H1 (cell line): ENCODE measurements around the gene ADGRL3. TPM values are rescaled to one million over a fixed set of nuclear protein-coding genes. Genes with fewer than 3 reads are reported as not detected.
A peak's percentile ranks its signal among the peaks of the same experiment; 100 is the strongest.

Source experiments
- CTCF ChIA-PET: fragments of 300-600 bp; sonication (Branson Sonifier 250); formaldehyde crosslinking; loops from one replicate; lab custom pipeline; 2021; ENCODE audit not compliant: partially characterized antibody; lab: Charles Lee
- POLR2A ChIA-PET: fragments of 300-600 bp; sonication (Branson Sonifier 250); formaldehyde crosslinking; loops from one replicate; lab custom pipeline; 2021; ENCODE audit warnings: inconsistent platforms; ENCODE audit not compliant: partially characterized antibody; lab: Charles Lee
- DNase-seq, 2 experiments: peaks; one replicate each; pipeline versions ENCODE4 v3.0.0 to v3.0.0-alpha.2; 2010 to 2022; ENCODE audit warnings: low spot score in 2 of 2, low read depth in 1 of 2, mixed read lengths in 1 of 2
- FAIRE-seq: peaks from 2 replicates; lab custom pipeline; 2011; peaks lifted over from hg19 to GRCh38; lab: Jason Lieb, UNC
- H2AFZ ChIP-seq: 2 replicates; pipeline ENCODE4 v1.8.1; 2012; ENCODE audit warnings: low read length, inconsistent platforms
- H2AK5ac ChIP-seq: 2 replicates; pipeline ENCODE4 v1.6.1; 2013; ENCODE audit warnings: low read depth, low read length
- H2BK120ac ChIP-seq: replicated peaks from 2 replicates; pipeline ENCODE3; 2013; ENCODE audit warnings: low read depth, low read length, inconsistent platforms
- H2BK12ac ChIP-seq: 2 replicates; pipeline ENCODE4 v1.6.1; 2013; ENCODE audit warnings: low read depth, low read length
- H2BK15ac ChIP-seq: 2 replicates; pipeline ENCODE4 v1.6.1; 2013; ENCODE audit warnings: low read length
- H2BK20ac ChIP-seq: 2 replicates; pipeline ENCODE4 v1.6.1; 2013; ENCODE audit warnings: low read length
- H2BK5ac ChIP-seq: 2 replicates; pipeline ENCODE4 v1.6.1; 2013; ENCODE audit warnings: low read depth, low read length
- H3K14ac ChIP-seq: 2 replicates; pipeline ENCODE4 v1.6.1; 2013; ENCODE audit warnings: inconsistent platforms; ENCODE audit not compliant: insufficient read length
- H3K18ac ChIP-seq: 2 replicates; pipeline ENCODE4 v1.6.1; 2013; ENCODE audit warnings: low read length; ENCODE audit errors: extremely low read depth
- H3K23ac ChIP-seq: 2 replicates; pipeline ENCODE4 v1.6.1; 2013; ENCODE audit warnings: inconsistent platforms; ENCODE audit not compliant: insufficient read length
- H3K23me2 ChIP-seq: 2 replicates; pipeline ENCODE4 v1.6.1; 2013; ENCODE audit warnings: low read depth, low read length
- H3K27ac ChIP-seq: 2 replicates; pipeline ENCODE4 v1.6.1; 2011; ENCODE audit warnings: low read depth, low read length, inconsistent platforms
- H3K27me3 ChIP-seq, 4 experiments: replicated peaks in 1 of 4; 1 replicate in 1 of 4; 2 replicates in 3 of 4; pipeline versions ENCODE4 v1.6.1 to v1.8.1; 2011 to 2013; ENCODE audit warnings: low read length in 3 of 4, mild to moderate bottlenecking in 3 of 4, inconsistent platforms in 2 of 4, mixed read lengths in 2 of 4, moderate library complexity in 1 of 4; ENCODE audit not compliant: control insufficient read depth in 3 of 4, insufficient read depth in 3 of 4; ENCODE audit errors: extremely low read depth in 1 of 4
- H3K36me3 ChIP-seq, 4 experiments: 2 replicates each; pipeline versions ENCODE4 v1.6.1 to v1.8.1; 2011 to 2013; ENCODE audit warnings: mild to moderate bottlenecking in 4 of 4, low read length in 3 of 4, moderate library complexity in 2 of 4, control low read depth in 1 of 4, inconsistent platforms in 1 of 4; ENCODE audit not compliant: insufficient read depth in 4 of 4, control insufficient read depth in 2 of 4
- H3K4ac ChIP-seq: replicated peaks from 2 replicates; pipeline ENCODE3; 2013; ENCODE audit warnings: low read length, low read depth, mixed read lengths, inconsistent platforms; ENCODE audit not compliant: insufficient read length
- H3K4me1 ChIP-seq, 4 experiments: replicated peaks in 1 of 4; 1 replicate in 1 of 4; 2 replicates in 3 of 4; pipeline versions ENCODE4 v1.6.1 to v1.8.1; 2011 to 2013; ENCODE audit warnings: low read length in 3 of 4, inconsistent platforms in 2 of 4, mixed read lengths in 1 of 4; ENCODE audit not compliant: insufficient read depth in 4 of 4, control insufficient read depth in 3 of 4
- H3K4me2 ChIP-seq, 2 experiments: 2 replicates each; pipeline versions ENCODE4 v1.6.1 to v1.8.1; 2011 to 2013; ENCODE audit warnings: low read depth in 2 of 2, low read length in 2 of 2, control low read depth in 1 of 2, inconsistent platforms in 1 of 2, mild to moderate bottlenecking in 1 of 2; ENCODE audit not compliant: insufficient read depth in 1 of 2
- H3K4me3 ChIP-seq, 4 experiments: fragments of 200-600, 300-600 bp in 1 of 4; sonication (generic), shearing (Covaris generic), sonication (Bioruptor Twin) in 1 of 4; 2 replicates each; pipeline versions ENCODE4 v1.5.1 to v1.8.1; 2011 to 2016; ENCODE audit warnings: low read length in 4 of 4, low read depth in 3 of 4, control low read depth in 2 of 4, inconsistent platforms in 2 of 4, mild to moderate bottlenecking in 2 of 4, mixed read lengths in 1 of 4, moderate library complexity in 1 of 4; ENCODE audit not compliant: insufficient read depth in 2 of 4; ENCODE audit errors: extremely low read depth in 1 of 4
- H3K56ac ChIP-seq: replicated peaks from 2 replicates; pipeline ENCODE3; 2013; ENCODE audit warnings: low read depth, mild to moderate bottlenecking, mixed read lengths, low read length, inconsistent platforms; ENCODE audit not compliant: insufficient read length
- H3K79me1 ChIP-seq: 2 replicates; pipeline ENCODE4 v1.6.1; 2013; ENCODE audit warnings: low read depth, low read length, control low read depth
- H3K79me2 ChIP-seq, 2 experiments: 2 replicates each; pipeline versions ENCODE4 v1.6.1 to v1.8.1; 2012 to 2013; ENCODE audit warnings: low read length in 2 of 2, mild to moderate bottlenecking in 2 of 2, inconsistent platforms in 1 of 2; ENCODE audit not compliant: insufficient read depth in 2 of 2, control insufficient read depth in 1 of 2
- H3K9ac ChIP-seq, 4 experiments: replicated peaks in 1 of 4; 1 replicate in 1 of 4; 2 replicates in 3 of 4; pipeline versions ENCODE4 v1.6.1 to v1.8.1; 2011 to 2013; ENCODE audit warnings: low read depth in 3 of 4, low read length in 3 of 4, control low read depth in 2 of 4, mild to moderate bottlenecking in 2 of 4, moderate library complexity in 2 of 4, inconsistent platforms in 1 of 4; ENCODE audit errors: extremely low read depth in 1 of 4
- H3K9me3 ChIP-seq, 2 experiments: 2 replicates each; pipeline versions ENCODE4 v1.6.1 to v1.8.1; 2012 to 2013; ENCODE audit warnings: mild to moderate bottlenecking in 2 of 2, moderate library complexity in 2 of 2, control low read depth in 1 of 2, inconsistent platforms in 1 of 2, low read depth in 1 of 2, low read length in 1 of 2, mixed read lengths in 1 of 2; ENCODE audit not compliant: insufficient read depth in 2 of 2
- H4K20me1 ChIP-seq, 2 experiments: replicated peaks in 1 of 2; 2 replicates each; pipeline versions ENCODE3 to v1.8.1; 2011 to 2013; ENCODE audit warnings: inconsistent platforms in 2 of 2, low read length in 2 of 2, mild to moderate bottlenecking in 1 of 2; ENCODE audit not compliant: insufficient read depth in 2 of 2, control insufficient read depth in 1 of 2
- H4K5ac ChIP-seq: 2 replicates; pipeline ENCODE4 v1.6.1; 2013; ENCODE audit warnings: low read length, low read depth, mixed read lengths, inconsistent platforms; ENCODE audit not compliant: insufficient read length
- H4K8ac ChIP-seq: 2 replicates; pipeline ENCODE4 v1.8.0; 2013; ENCODE audit warnings: mild to moderate bottlenecking, moderate library complexity, low read length, inconsistent platforms; ENCODE audit not compliant: insufficient read depth; ENCODE audit errors: extremely low read depth
- H4K91ac ChIP-seq: replicated peaks from 2 replicates; pipeline ENCODE3; 2013; ENCODE audit warnings: low read length, mixed read lengths, inconsistent platforms; ENCODE audit not compliant: insufficient read length
- BRCA1 ChIP-seq: IDR thresholded peaks from 2 replicates; pipeline ENCODE4 v1.6.1; 2012; ENCODE audit warnings: low read depth, low read length, improper control_type of control experiment
- CHD1 ChIP-seq: IDR thresholded peaks from 2 replicates; pipeline ENCODE4 v1.6.1; 2012; ENCODE audit warnings: low read depth, low read length, improper control_type of control experiment
- CTCF ChIP-seq, 3 experiments: IDR thresholded peaks; 1 replicate in 2 of 3; 2 replicates in 1 of 3; pipeline versions ENCODE4 v1.5.1 to v1.6.1; 2011; ENCODE audit warnings: low read length in 3 of 3, mild to moderate bottlenecking in 3 of 3, inconsistent platforms in 2 of 3, low read depth in 1 of 3, moderate library complexity in 1 of 3; ENCODE audit not compliant: insufficient read depth in 1 of 3; ENCODE audit errors: control extremely low read depth in 1 of 3
- EGR1 ChIP-seq: IDR thresholded peaks from 2 replicates; pipeline ENCODE4 v1.6.1; 2011; ENCODE audit warnings: low read depth, low read length, borderline replicate concordance
- EZH2 ChIP-seq: fragments of 200-600 bp; sonication (generic); IDR thresholded peaks from 2 replicates; pipeline ENCODE4 v1.7.1; 2012; ENCODE audit warnings: low read depth, mild to moderate bottlenecking, moderate library complexity, low read length, inconsistent platforms; ENCODE audit not compliant: severe bottlenecking
- KDM1A ChIP-seq: fragments of 200-600, 300-600 bp; sonication (generic); IDR thresholded peaks from 2 replicates; pipeline ENCODE4 v1.7.1; 2016; ENCODE audit warnings: mild to moderate bottlenecking, low read length, borderline replicate concordance
- NRF1 ChIP-seq: IDR thresholded peaks from 2 replicates; pipeline ENCODE4 v1.6.1; 2011; ENCODE audit warnings: mild to moderate bottlenecking, low read depth, low read length, improper control_type of control experiment
- POLR2AphosphoS5 ChIP-seq: IDR thresholded peaks from 2 replicates; pipeline ENCODE4 v1.6.1; 2011; ENCODE audit warnings: low read depth, low read length
- SIRT6 ChIP-seq: IDR thresholded peaks from one replicate; pipeline ENCODE4 v1.7.1; 2012; ENCODE audit warnings: low read length, inconsistent platforms
- USF2 ChIP-seq: IDR thresholded peaks from 2 replicates; pipeline ENCODE4 v1.6.1; 2011; ENCODE audit warnings: low read length, improper control_type of control experiment
- ZNF274 ChIP-seq: IDR thresholded peaks from 2 replicates; pipeline ENCODE4 v1.7.0; 2012; ENCODE audit warnings: low read length, borderline replicate concordance; ENCODE audit errors: extremely low read depth
- WGBS, 2 experiments: shearing (Covaris generic) in 1 of 2; methylation state at CpG; one replicate each; pipeline versions ENCODE4 v1.1.6 to v1.1.7; 2013 to 2015; ENCODE audit warnings: low lambda C conversion rate in 2 of 2, mixed read lengths in 2 of 2, inconsistent platforms in 1 of 2, low coverage in 1 of 2, missing lambda C conversion rate in 1 of 2; ENCODE audit not compliant: insufficient replicate concordance in 2 of 2, insufficient coverage in 1 of 2, insufficient read length in 1 of 2; ENCODE audit errors: extremely low coverage in 1 of 2, missing lambda C conversion rate in 1 of 2; 5-methylcytosine and 5-hydroxymethylcytosine counted together
- polyA plus RNA-seq, 7 experiments: library from polyadenylated mRNA; depleted of rRNA in 3 of 7; stranded (reverse) in 5 of 7; unstranded in 2 of 7; fragments of >200 nt in 5 of 7; fragments of 200-250 nt in 2 of 7; gene quantifications; 1 replicate in 5 of 7; 2 replicates in 1 of 7; 4 replicates in 1 of 7; pipeline versions ENCODE4 v1.2.1 to v1.2.3, GENCODE V29; 2011 to 2013; ENCODE audit warnings: missing spikeins in 2 of 7, mixed read lengths in 2 of 7
- total RNA-seq: library from RNA; stranded (reverse); fragmentation: NEBNext Ultra II Directional; extraction: Animal tissue kit (Norgen Biotek cat#: 25700); gene quantifications from 2 replicates; pipeline ENCODE4 v1.2.1, GENCODE V29; 2021

ADGRL3 gene
- total and polyA plus RNA-seq, 2 of the 8 experiments (the other 6 are each of a cell fraction or from before 2014, with no cell fraction given), result 6.6 to 13.0 TPM

GRCh38 chr4:61203436-61203790 lies 3.3 kb downstream of the ADGRL3 start:
- peak overlapping the region; percentile 76 to 97 for H3K4me2 ChIP-seq
- TF ChIP-seq ZNF274 (no peak), POLR2AphosphoS5 (no peak), CTCF (IDR thresholded peaks at IDR 0.05; ENCODE audit: control extremely low read depth in 1 of 3, insufficient read depth in 1 of 3, low read depth in 1 of 3, low read length in 3 of 3) (no peak), EGR1 (no peak), NRF1 (no peak), SIRT6 (no peak), BRCA1 (no peak), CHD1 (no peak), EZH2 (no peak), KDM1A (no peak), USF2 (no peak)

More at GRCh38 chr4:61203436-61203790, 3.3 kb downstream of the ADGRL3 start:
- H4K8ac ChIP-seq, result no peak overlapping the region
- H3K9ac ChIP-seq, result no peak overlapping the region
- H4K91ac ChIP-seq, result no peak overlapping the region
- H3K9me3 ChIP-seq, result no peaks in the 10 kb centered on the region
- no peak overlapping the region for H2BK5ac ChIP-seq
- no peak overlapping the region for H3K23ac ChIP-seq
- H3K4me3 ChIP-seq, result peak overlapping the region; percentile 52 to 94 (median 83); a peak in 7 of 8 replicates
- H3K27me3 ChIP-seq, result peaks cover 0 to 25% (median 20%) of the 10 kb centered on the region in 4 experiments; a peak in 5 of 7 replicates
- H2BK15ac ChIP-seq, result no peak overlapping the region
- H3K4me1 ChIP-seq, result peaks cover 0 to 13% (median 8%) of the 10 kb centered on the region in 4 experiments; a peak in 4 of 7 replicates
- no peak overlapping the region for H2BK120ac ChIP-seq
- DNase-seq (no peak), FAIRE-seq (no peak)
- H2BK20ac ChIP-seq, result no peak overlapping the region
- H3K27ac ChIP-seq, result no peak overlapping the region
- peaks cover 0 to 60% of the 10 kb centered on the region in 2 experiments; a peak in 2 of 4 replicates for H3K79me2 ChIP-seq
- no peaks in the 10 kb centered on the region for H3K79me1 ChIP-seq
- H4K5ac ChIP-seq, result no peak overlapping the region
- peaks cover 22% of the 10 kb centered on the region for H3K23me2 ChIP-seq
- H3K18ac ChIP-seq, result no peak overlapping the region
- no peak overlapping the region for H3K56ac ChIP-seq
- no peak overlapping the region for H2AFZ ChIP-seq
- H2BK12ac ChIP-seq, result no peak overlapping the region
- H4K20me1 ChIP-seq, result peaks cover 3 to 14% of the 10 kb centered on the region in 2 experiments
- no peak overlapping the region for H3K4ac ChIP-seq
- H2AK5ac ChIP-seq, result no peak overlapping the region
- no peak overlapping the region for H3K14ac ChIP-seq
- ChIA-PET CTCF (no interaction called here), POLR2A (interaction anchor here (0.9 kb wide), 1 partner anchor 9 kb away, joined by 3 read pairs; no protein-coding TSS in a partner anchor)
- WGBS, 2 experiments, result 48% methylated on average over 3 of the region's 3 CpGs; no CpG with 5 or more reads in 1 of the 2 experiments
- H3K36me3 ChIP-seq, result no peaks in the 10 kb centered on the region
